ENCODE data around the gene MACF1.
"Not testable (repeated sequence)": the region's sequence is repeated elsewhere in the genome, so short reads cannot be mapped to it uniquely, and the experiment has no call there.

Gene MACF1

DNA sequence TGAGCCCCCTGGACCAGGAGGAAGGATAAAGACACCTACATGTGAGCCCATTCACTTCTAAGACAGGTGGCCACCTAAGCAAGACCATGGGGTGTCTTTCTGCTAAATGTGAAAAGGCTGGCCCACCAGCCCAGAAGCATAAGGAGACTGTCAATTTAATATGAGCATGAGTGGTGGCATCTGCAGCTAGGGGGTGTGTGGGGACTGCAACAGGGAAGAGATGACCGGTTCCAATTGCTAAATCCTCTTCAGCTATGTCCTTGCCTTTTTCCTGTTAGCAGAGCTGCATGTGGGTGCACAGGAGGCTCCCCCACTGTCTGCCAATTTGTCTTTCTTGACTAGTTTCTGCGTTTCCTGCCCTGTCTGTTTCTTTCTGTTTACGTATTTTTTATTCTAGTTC, 264.7 kb downstream of the MACF1 start:
- DNase-seq = no peak
- H3K9me3 ChIP-seq (ENCODE audit: severe bottlenecking) = no peaks in the 10 kb centered on the region
- H3K27ac ChIP-seq = no peak overlapping the region
- H3K27me3 ChIP-seq (ENCODE audit: insufficient read depth, low read depth, severe bottlenecking) = no peaks in the 10 kb centered on the region
- H3K4me3 ChIP-seq (ENCODE audit: low read depth, low read length) = no peak overlapping the region
- H3K36me3 ChIP-seq = peaks cover 61% of the 10 kb centered on the region
- TF ChIP-seq, protein P1, sequence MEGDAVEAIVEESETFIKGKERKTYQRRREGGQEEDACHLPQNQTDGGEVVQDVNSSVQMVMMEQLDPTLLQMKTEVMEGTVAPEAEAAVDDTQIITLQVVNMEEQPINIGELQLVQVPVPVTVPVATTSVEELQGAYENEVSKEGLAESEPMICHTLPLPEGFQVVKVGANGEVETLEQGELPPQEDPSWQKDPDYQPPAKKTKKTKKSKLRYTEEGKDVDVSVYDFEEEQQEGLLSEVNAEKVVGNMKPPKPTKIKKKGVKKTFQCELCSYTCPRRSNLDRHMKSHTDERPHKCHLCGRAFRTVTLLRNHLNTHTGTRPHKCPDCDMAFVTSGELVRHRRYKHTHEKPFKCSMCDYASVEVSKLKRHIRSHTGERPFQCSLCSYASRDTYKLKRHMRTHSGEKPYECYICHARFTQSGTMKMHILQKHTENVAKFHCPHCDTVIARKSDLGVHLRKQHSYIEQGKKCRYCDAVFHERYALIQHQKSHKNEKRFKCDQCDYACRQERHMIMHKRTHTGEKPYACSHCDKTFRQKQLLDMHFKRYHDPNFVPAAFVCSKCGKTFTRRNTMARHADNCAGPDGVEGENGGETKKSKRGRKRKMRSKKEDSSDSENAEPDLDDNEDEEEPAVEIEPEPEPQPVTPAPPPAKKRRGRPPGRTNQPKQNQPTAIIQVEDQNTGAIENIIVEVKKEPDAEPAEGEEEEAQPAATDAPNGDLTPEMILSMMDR (IDR thresholded peaks at IDR 0.05; ENCODE audit: low read depth, low read length) = 0 out of 2 replicates have a peak, but pooled peaks have one; percentile 15

DNA sequence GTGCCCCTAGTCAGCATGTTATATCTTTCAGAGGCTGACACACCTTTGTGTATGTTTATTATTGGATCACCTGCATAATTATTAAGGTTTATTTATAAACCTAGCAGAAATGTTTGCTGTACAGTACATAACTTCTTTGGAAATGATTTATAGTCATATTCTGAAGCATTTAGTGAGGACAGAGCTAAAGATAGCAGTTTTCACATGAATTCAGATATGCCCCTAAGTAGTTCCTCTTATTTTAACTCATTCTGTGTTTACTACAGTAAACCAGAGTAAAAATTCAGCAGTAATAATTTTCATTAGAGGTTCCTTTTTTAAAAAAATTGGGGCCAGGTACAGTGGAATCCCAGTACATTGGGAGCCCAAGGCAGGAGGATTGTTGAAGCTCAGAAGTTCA, 265.5 kb downstream of the MACF1 start:
- Histone ChIP-seq H3K9me3 (ENCODE audit: severe bottlenecking) (no peaks in the 10 kb centered on the region), H3K27ac (no peak overlapping the region), H3K27me3 (ENCODE audit: insufficient read depth, low read depth, severe bottlenecking) (no peaks in the 10 kb centered on the region), H3K4me3 (ENCODE audit: low read depth, low read length) (no peak overlapping the region), H3K36me3 (peaks cover 54% of the 10 kb centered on the region)
- DNase-seq = no peak
- TF ChIP-seq, protein P1 (IDR thresholded peaks at IDR 0.05; ENCODE audit: low read depth, low read length) = no peak

DNA sequence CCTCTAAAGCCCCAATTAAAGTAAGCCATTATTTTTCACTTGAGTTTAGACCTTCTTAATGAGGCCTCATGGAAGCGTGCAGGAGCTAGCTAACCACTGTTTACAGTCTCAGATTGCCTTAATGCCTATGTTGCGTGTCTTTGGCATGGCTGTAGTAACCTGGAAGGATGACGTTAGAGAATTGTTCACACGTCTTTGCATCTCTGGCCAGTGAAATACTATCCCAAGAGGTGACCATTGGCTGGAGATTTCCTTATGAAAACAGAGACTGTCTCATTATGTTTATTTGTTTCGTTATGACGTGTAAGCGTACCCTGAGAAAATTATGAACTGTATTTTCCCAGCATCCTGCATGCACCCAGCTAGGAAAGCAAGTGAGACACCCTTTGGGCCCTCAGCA, 268.3 kb downstream of the MACF1 start:
- TF ChIP-seq, protein P1 (IDR thresholded peaks at IDR 0.05; ENCODE audit: low read depth, low read length) = no peak
- H3K36me3 ChIP-seq = peaks cover 33% of the 10 kb centered on the region
- no peak overlapping the region for H3K4me3 ChIP-seq (ENCODE audit: low read depth, low read length)

DNA sequence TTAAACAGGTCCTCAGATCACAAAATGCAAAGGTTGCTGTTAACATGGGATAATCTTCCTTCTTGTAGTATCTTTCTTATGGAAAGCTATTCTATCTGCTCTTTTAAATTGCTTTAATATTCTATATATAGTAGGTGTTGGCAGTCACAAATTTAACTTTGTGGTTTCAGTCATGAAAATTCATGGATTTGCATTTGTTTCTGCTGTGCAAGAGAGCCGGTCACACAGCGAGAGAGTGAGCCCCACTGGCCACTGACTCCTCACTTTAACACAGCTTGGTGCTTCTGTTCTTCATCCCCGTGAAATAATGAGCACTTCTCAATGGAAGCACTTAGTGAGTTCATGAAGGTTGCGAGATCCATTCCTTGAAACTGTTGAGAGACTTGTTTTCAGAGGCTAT, 268.8 kb downstream of the MACF1 start:
- Histone ChIP-seq H3K9me3 (ENCODE audit: severe bottlenecking) (no peaks in the 10 kb centered on the region), H3K36me3 (peaks cover 36% of the 10 kb centered on the region), H3K4me3 (ENCODE audit: low read depth, low read length) (no peak overlapping the region), H3K27ac (no peak overlapping the region), H3K27me3 (ENCODE audit: insufficient read depth, low read depth, severe bottlenecking) (no peaks in the 10 kb centered on the region)
- TF ChIP-seq, protein P1 (IDR thresholded peaks at IDR 0.05; ENCODE audit: low read depth, low read length) = no peak
- no peak for DNase-seq

More for the DNA sequence above, 268.3 kb downstream of the MACF1 start:
- no peak for DNase-seq
- no peak overlapping the region for H3K27ac ChIP-seq
- H3K9me3 ChIP-seq (ENCODE audit: severe bottlenecking) = no peaks in the 10 kb centered on the region
- H3K27me3 ChIP-seq (ENCODE audit: insufficient read depth, low read depth, severe bottlenecking) = no peaks in the 10 kb centered on the region

DNA sequence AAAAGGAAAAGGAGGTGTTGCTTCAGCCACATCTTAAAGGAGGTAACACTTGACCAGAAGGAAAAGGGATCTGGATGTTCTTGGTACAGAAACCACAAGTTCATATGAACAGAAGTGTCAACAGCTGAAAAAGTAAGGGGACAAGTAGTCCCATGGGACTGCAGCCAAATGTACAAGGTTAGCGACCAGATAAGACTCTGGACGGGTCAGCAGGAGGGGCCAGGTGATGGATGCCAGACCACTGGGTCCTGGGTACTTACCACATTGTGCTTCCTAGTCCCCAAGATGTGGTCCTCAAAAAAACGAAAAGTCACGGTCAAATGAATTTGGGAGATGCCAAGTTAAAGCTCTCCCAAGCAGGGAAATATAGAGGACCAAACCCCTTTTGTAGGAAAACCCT, 270.3 kb downstream of the MACF1 start:
- TF ChIP-seq, protein P1 (IDR thresholded peaks at IDR 0.05; ENCODE audit: low read depth, low read length) = no peak

DNA sequence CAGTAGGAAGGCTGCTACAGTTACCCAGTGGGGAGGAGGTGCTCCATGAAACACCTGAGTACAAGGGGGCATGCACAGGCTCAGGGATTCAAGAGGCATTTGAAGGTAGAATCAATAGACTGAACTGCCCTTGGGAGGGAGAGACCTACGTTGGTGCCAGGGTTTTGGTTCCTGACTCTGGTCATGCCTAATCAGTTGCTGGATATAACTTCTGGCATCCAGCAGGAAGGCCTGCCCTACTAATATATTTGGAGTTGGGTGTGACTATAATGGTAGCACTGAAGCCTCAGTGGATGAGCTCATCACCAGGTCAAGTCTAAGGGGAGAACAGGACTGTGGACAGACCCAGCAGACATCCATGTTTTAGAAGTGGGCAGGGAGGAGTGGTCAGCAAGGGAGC, 271.1 kb downstream of the MACF1 start:
- not testable (repeated sequence) for DNase-seq; H3K9me3 ChIP-seq (ENCODE audit: severe bottlenecking); H3K4me3 ChIP-seq (ENCODE audit: low read depth, low read length); H3K27me3 ChIP-seq (ENCODE audit: insufficient read depth, low read depth, severe bottlenecking); H3K27ac ChIP-seq
- H3K36me3 ChIP-seq = peaks cover 36% of the 10 kb centered on the region

More for the DNA sequence above, 270.3 kb downstream of the MACF1 start:
- Histone ChIP-seq H3K27ac (no peak overlapping the region), H3K4me3 (ENCODE audit: low read depth, low read length) (no peak overlapping the region), H3K27me3 (ENCODE audit: insufficient read depth, low read depth, severe bottlenecking) (no peaks in the 10 kb centered on the region), H3K9me3 (ENCODE audit: severe bottlenecking) (no peaks in the 10 kb centered on the region), H3K36me3 (peaks cover 36% of the 10 kb centered on the region)
- no peak for DNase-seq
